ENCODE data around the gene OSGIN1. TPM values are rescaled to one million over a fixed set of nuclear protein-coding genes. Genes with fewer than 3 reads are reported as not detected.

The OSGIN1 gene
- total and polyA plus RNA-seq, 8 donors: 3.6 to 15.9 (median 3.9) TPM

DNA sequence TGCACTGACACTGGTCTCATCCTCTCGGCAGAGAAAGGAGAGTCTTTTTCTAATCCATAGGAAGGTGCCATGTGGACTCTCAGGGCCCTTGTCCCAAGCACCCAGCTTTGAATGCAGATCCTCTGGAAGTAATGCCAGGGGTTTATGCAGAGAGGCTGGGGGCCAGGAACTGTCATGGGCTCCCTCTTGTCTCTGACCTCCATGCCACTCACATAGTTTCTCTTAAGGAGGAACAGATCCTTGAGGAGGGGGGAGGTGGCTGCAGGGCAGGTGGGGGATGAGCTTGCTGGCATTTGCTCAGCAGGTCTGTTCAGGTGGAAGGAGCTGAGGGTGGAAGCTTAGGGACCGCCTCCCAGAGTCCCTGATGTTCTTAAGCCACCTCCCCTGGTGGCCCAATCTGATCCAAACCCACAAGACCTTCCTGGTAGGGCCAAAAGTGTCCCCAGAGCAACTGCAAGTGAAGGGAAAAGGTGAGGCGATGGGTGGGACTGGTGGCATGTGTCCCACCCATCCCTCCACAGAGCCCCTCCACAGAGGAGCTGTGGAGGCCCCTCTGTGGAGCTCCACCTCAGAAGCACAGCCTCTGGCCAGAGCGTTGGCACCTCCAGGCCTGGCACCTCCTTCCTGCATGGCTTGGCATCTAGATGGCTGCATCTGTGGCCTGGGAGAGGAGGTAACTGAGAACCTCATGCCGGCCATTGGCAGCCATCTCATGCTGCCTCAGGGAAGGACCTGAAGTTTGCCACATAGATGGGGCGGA, 24.2 kb downstream of the OSGIN1 start:
- DNase-seq: peak in 1 of 6 donors; percentile 26
- no peak overlapping the region for H3K4me3 ChIP-seq
- intact Hi-C loops (cut with DNase I): no loop called here
- WGBS, 2 donors: 90 to 95% methylated on average over 6 of the region's 6 CpGs
- H3K4me1 ChIP-seq: no peaks in the 10 kb centered on the region
- no peak for FAIRE-seq
- H3K36me3 ChIP-seq: no peaks in the 10 kb centered on the region
- no peaks in the 10 kb centered on the region for H3K27me3 ChIP-seq
- TF ChIP-seq, protein P1, sequence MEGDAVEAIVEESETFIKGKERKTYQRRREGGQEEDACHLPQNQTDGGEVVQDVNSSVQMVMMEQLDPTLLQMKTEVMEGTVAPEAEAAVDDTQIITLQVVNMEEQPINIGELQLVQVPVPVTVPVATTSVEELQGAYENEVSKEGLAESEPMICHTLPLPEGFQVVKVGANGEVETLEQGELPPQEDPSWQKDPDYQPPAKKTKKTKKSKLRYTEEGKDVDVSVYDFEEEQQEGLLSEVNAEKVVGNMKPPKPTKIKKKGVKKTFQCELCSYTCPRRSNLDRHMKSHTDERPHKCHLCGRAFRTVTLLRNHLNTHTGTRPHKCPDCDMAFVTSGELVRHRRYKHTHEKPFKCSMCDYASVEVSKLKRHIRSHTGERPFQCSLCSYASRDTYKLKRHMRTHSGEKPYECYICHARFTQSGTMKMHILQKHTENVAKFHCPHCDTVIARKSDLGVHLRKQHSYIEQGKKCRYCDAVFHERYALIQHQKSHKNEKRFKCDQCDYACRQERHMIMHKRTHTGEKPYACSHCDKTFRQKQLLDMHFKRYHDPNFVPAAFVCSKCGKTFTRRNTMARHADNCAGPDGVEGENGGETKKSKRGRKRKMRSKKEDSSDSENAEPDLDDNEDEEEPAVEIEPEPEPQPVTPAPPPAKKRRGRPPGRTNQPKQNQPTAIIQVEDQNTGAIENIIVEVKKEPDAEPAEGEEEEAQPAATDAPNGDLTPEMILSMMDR (IDR thresholded peaks at IDR 0.05): no peak
- no peak for ATAC-seq
- H3K27ac ChIP-seq: no peak overlapping the region
- H3K9me3 ChIP-seq: no peaks in the 10 kb centered on the region

DNA sequence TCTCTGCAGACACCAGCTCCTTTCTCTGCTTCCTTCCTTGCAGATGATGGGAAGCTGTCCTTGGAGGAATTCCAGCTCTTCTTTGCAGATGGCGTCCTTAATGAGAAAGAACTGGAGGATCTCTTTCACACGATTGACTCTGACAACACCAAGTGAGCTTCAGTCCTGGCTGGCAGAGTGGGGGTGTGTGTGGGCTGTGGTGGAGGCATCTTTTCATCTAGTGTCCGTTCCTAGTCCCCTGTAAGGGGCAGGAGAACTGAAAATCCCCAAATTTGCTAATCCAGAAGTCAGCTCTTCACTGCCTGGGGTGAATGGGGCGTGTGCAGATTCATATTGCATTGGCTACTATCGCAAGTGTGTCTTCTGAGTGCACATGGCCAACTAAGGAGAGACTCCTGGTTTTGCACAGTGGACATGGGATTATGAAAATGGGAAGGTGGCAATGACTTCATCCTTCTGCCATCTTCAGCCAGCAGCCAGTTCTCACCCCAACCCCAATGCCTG, 25.4 kb downstream of the OSGIN1 start:
- no peak overlapping the region for H3K4me3 ChIP-seq
- intact Hi-C loops (cut with DNase I): no loop called here
- no peak for ATAC-seq
- peak in 1 of 6 donors; percentile 3 for DNase-seq
- no peak for FAIRE-seq
- H3K27me3 ChIP-seq: no peaks in the 10 kb centered on the region
- no peaks in the 10 kb centered on the region for H3K36me3 ChIP-seq
- TF ChIP-seq, protein P1 (IDR thresholded peaks at IDR 0.05): no peak
- no peaks in the 10 kb centered on the region for H3K4me1 ChIP-seq
- no peak overlapping the region for H3K27ac ChIP-seq
- 86 to 90% methylated on average over 5 of the region's 5 CpGs for whole genome bisulfite sequencing, 2 donors
- no peaks in the 10 kb centered on the region for H3K9me3 ChIP-seq

DNA sequence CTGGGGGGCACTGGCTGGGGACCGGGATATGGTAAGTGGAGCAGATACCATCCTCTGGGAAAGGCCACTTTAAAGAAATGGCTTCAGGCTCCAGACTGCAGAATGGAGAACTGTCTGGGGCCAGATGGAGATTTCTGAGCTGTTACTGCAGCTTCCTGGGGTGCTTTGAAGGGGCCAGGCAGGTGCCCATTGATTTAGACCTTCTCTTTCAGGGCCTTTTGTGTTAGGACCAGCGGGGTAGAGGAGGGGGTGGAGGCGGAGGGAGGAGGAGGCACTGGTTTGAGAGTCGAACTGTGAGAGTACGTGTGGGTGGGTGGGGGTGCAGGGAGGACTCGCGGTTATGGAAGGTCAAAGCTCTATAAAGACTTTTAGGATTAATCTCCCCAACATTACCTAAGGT, 26.4 kb downstream of the OSGIN1 start:
- TF ChIP-seq, protein P1 (IDR thresholded peaks at IDR 0.05): no peak
- DNase-seq (peak in 1 of 6 donors; percentile 21), FAIRE-seq (no peak), ATAC-seq (no peak)
- no peaks in the 10 kb centered on the region for H3K36me3 ChIP-seq
- no peaks in the 10 kb centered on the region for H3K27me3 ChIP-seq
- intact Hi-C loops (cut with DNase I): no loop called here
- no peak overlapping the region for H3K27ac ChIP-seq
- H3K4me3 ChIP-seq: no peak overlapping the region
- no peaks in the 10 kb centered on the region for H3K9me3 ChIP-seq
- 94 to 97% methylated on average over 7 of the region's 7 CpGs for whole genome bisulfite sequencing, 2 donors
- no peaks in the 10 kb centered on the region for H3K4me1 ChIP-seq

DNA sequence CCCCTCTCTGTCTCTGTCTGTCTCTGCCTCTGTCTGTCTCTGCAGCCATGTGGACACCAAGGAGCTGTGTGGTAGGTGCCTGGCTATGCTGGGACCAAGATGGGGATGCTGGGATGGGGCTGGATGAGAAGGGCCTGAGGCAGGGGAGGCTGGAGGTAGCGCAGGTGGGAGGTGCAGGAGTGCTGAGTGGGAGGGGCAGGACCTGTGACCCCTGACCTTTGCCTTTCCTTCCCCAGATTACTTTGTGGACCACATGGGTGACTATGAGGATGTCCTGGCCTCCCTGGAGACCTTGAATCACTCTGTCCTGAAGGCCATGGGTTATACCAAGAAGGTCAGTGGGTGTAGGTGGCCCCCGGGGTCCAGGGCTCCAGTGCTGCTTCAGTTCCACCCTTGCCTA, 27.8 kb downstream of the OSGIN1 start:
- Histone ChIP-seq H3K9me3 (no peaks in the 10 kb centered on the region), H3K27ac (no peak overlapping the region), H3K36me3 (no peaks in the 10 kb centered on the region), H3K4me3 (no peak overlapping the region), H3K4me1 (no peaks in the 10 kb centered on the region), H3K27me3 (no peaks in the 10 kb centered on the region)
- no peak for DNase-seq
- intact Hi-C loops (cut with DNase I): no loop called here
- ATAC-seq: no peak
- 97 to 100% methylated on average over 2 of the region's 2 CpGs for WGBS, 2 donors
- FAIRE-seq: no peak
- TF ChIP-seq, protein P1 (IDR thresholded peaks at IDR 0.05): no peak

DNA sequence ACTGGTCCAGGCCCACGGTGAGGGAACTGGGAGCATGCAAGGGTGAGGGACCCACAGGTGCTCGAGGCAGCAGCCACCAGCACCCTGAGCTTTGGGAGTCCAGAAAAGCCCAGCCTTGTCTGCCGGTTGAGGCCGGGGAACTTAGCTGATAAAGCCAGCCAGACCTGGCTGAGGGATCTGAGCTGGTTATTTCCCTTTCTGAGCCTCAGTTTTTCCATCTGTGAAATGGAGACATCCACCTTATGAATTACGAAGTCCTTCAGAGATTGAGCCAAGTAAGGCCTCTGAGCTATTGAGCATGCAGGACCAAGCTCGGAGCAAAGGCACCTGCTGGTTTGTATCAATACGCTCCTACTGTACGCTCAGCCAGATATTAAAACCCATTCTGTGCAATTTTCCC, 28.8 kb downstream of the OSGIN1 start:
- TF ChIP-seq, protein P1 (IDR thresholded peaks at IDR 0.05): no peak
- intact Hi-C loops (cut with DNase I): no loop called here
- H3K36me3 ChIP-seq: no peaks in the 10 kb centered on the region
- no peaks in the 10 kb centered on the region for H3K9me3 ChIP-seq
- ATAC-seq: no peak
- H3K4me3 ChIP-seq: no peak overlapping the region
- DNase-seq: peak in 1 of 6 donors; percentile 30
- H3K27me3 ChIP-seq: no peaks in the 10 kb centered on the region
- FAIRE-seq: no peak
- H3K4me1 ChIP-seq: no peaks in the 10 kb centered on the region
- no peak overlapping the region for H3K27ac ChIP-seq
- WGBS, 2 donors: 97 to 99% methylated on average over 8 of the region's 8 CpGs
